Brain microvascular endothelial cell (primary cell): ENCODE results near the gene MYO7A.

Source experiments
- DNase-seq: peaks from one replicate; pipeline ENCODE4 v3.0.0-alpha.2; 2020
- H3K27ac ChIP-seq: fragments of 250-450 bp; sonication (Bioruptor Pico); 2 replicates; pipeline ENCODE4 v1.5.1; 2020; ENCODE audit warnings: mild to moderate bottlenecking, moderate library complexity
- H3K27me3 ChIP-seq: fragments of 250-450 bp; sonication (Bioruptor Pico); replicated peaks from 2 replicates; pipeline ENCODE4 v1.5.1; 2020; ENCODE audit warnings: mild to moderate bottlenecking
- H3K36me3 ChIP-seq: fragments of 250-450 bp; sonication (Bioruptor Pico); replicated peaks from 2 replicates; pipeline ENCODE4 v1.5.1; 2020; ENCODE audit warnings: mild to moderate bottlenecking
- H3K4me3 ChIP-seq: 2 replicates; pipeline ENCODE4 v1.5.1; 2011; ENCODE audit warnings: low read depth, mild to moderate bottlenecking, control low read depth, low read length, moderate library complexity
- in situ Hi-C: cut with HindIII; loops from 2 replicates; pipeline ENCODE4 v1.10.0; 2017; ENCODE audit warnings: low sequenced_read_pairs, low pct_ligation_motif_present
- TF ChIP-seq, protein P1 (sequence below): IDR thresholded peaks from 2 replicates; pipeline ENCODE4 v1.5.1; 2011; ENCODE audit warnings: low read depth, mild to moderate bottlenecking, moderate library complexity, low read length, control low read depth, inconsistent platforms; ENCODE audit errors: missing control alignments

The MYO7A gene

GRCh38 chr11:77142091-77142975, 14.3 kb downstream of the MYO7A start:
- Histone ChIP-seq H3K36me3 (no peaks in the 10 kb centered on the region), H3K27me3 (peaks cover under 1% of the 10 kb centered on the region), H3K27ac (no peak overlapping the region), H3K4me3 (no peak overlapping the region)
- in situ Hi-C loops = no loop called here
- no peak for DNase-seq
- TF ChIP-seq, protein P1, sequence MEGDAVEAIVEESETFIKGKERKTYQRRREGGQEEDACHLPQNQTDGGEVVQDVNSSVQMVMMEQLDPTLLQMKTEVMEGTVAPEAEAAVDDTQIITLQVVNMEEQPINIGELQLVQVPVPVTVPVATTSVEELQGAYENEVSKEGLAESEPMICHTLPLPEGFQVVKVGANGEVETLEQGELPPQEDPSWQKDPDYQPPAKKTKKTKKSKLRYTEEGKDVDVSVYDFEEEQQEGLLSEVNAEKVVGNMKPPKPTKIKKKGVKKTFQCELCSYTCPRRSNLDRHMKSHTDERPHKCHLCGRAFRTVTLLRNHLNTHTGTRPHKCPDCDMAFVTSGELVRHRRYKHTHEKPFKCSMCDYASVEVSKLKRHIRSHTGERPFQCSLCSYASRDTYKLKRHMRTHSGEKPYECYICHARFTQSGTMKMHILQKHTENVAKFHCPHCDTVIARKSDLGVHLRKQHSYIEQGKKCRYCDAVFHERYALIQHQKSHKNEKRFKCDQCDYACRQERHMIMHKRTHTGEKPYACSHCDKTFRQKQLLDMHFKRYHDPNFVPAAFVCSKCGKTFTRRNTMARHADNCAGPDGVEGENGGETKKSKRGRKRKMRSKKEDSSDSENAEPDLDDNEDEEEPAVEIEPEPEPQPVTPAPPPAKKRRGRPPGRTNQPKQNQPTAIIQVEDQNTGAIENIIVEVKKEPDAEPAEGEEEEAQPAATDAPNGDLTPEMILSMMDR = no peak

DNA sequence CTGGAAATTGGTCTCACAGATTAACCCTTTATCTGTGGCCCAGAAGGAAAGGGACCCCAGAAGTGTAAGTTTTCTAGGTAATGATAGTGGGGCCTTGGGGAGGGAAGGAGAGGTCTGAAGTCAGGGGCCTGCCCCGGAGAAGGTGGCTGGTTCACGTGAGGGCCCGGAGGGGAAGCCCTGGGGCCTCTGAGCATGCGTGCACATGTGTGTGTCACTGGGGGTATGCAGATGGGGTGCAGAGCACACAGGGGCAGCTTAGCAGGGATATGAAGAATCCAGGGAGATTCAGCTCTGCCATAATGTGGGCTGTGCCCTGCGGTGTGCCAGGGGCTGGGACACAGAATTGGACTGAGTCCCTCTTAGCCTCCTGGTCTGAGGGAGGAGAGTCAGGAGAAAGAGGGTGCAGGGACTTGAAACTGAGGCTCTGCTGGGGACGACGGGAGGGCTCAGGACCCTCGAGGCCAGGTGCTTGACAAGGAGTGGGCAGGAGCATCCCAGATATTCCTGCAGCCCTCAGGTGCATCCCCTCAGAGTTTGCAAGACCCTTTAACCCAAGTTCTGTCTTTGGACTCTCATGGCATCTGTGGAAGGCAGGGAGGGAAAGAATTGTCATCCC, 15.5 kb downstream of the MYO7A start:
- Histone ChIP-seq H3K36me3 (no peaks in the 10 kb centered on the region), H3K27me3 (peaks cover 4% of the 10 kb centered on the region), H3K27ac (no peak overlapping the region), H3K4me3 (no peak overlapping the region)
- TF ChIP-seq, protein P1 = no peak
- in situ Hi-C loops = no loop called here
- no peak for DNase-seq

GRCh38 chr11:77144196-77144856, 16.3 kb downstream of the MYO7A start:
- TF ChIP-seq, protein P1 = no peak

GRCh38 chr11:77144857-77145428, 16.9 kb downstream of the MYO7A start:
- TF ChIP-seq, protein P1 = no peak
- H3K36me3 ChIP-seq = no peaks in the 10 kb centered on the region
- H3K4me3 ChIP-seq = no peak overlapping the region
- no peak overlapping the region for H3K27ac ChIP-seq
- in situ Hi-C loops = no loop called here
- H3K27me3 ChIP-seq = peaks cover 4% of the 10 kb centered on the region
- no peak for DNase-seq

More at GRCh38 chr11:77144196-77144856, 16.3 kb downstream of the MYO7A start:
- no peaks in the 10 kb centered on the region for H3K36me3 ChIP-seq
- in situ Hi-C loops = no loop called here
- H3K27me3 ChIP-seq = peaks cover 4% of the 10 kb centered on the region
- no peak overlapping the region for H3K4me3 ChIP-seq
- DNase-seq = no peak
- no peak overlapping the region for H3K27ac ChIP-seq

GRCh38 chr11:77146261-77147035, 18.4 kb downstream of the MYO7A start:
- TF ChIP-seq, protein P1 = no peak

More at GRCh38 chr11:77146261-77147035, 18.4 kb downstream of the MYO7A start:
- no peak for DNase-seq
- no peaks in the 10 kb centered on the region for H3K36me3 ChIP-seq
- in situ Hi-C loops = no loop called here
- no peak overlapping the region for H3K4me3 ChIP-seq
- H3K27me3 ChIP-seq = peaks cover 4% of the 10 kb centered on the region
- no peak overlapping the region for H3K27ac ChIP-seq
